RWPE2 (cell line): ENCODE results near the gene FHOD3.

Source experiments
- ATAC-seq: fragments of 200-7000 bp; cut with Tn5 transposase; 3 replicates; pipeline ENCODE4 v1.9.1; 2021; ENCODE audit warnings: low read depth
- DNase-seq: peaks from one replicate; pipeline ENCODE4 v3.0.0-alpha.2; 2020; ENCODE audit warnings: low spot score
- H3K27ac ChIP-seq: fragments of 450-650 bp; 2 replicates; pipeline ENCODE4 v1.5.1; 2017; ENCODE audit warnings: mild to moderate bottlenecking; ENCODE audit not compliant: poor library complexity, severe bottlenecking
- H3K27me3 ChIP-seq: fragments of 250-450 bp; sonication (Bioruptor Pico); 2 replicates; pipeline ENCODE4 v1.5.1; 2021; ENCODE audit warnings: mild to moderate bottlenecking, moderate library complexity; ENCODE audit not compliant: insufficient read depth, poor library complexity, severe bottlenecking
- H3K36me3 ChIP-seq: fragments of 250-450 bp; sonication (Bioruptor Pico); 2 replicates; pipeline ENCODE4 v1.5.1; 2020; ENCODE audit warnings: low read depth, mild to moderate bottlenecking, moderate library complexity
- H3K4me1 ChIP-seq: fragments of 250-450 bp; sonication (Bioruptor Pico); 2 replicates; pipeline ENCODE4 v1.5.1; 2021; ENCODE audit warnings: mild to moderate bottlenecking, moderate library complexity; ENCODE audit not compliant: insufficient read depth, poor library complexity, severe bottlenecking
- H3K4me3 ChIP-seq: fragments of 250-450 bp; sonication (Bioruptor Pico); 2 replicates; pipeline ENCODE4 v1.5.1; 2021; ENCODE audit warnings: mild to moderate bottlenecking, moderate library complexity; ENCODE audit not compliant: severe bottlenecking
- H3K9me3 ChIP-seq: fragments of 250-450 bp; sonication (Bioruptor Pico); 2 replicates; pipeline ENCODE4 v1.5.1; 2021; ENCODE audit warnings: mild to moderate bottlenecking, moderate library complexity; ENCODE audit not compliant: severe bottlenecking
- TF ChIP-seq, protein P1 (sequence below): fragments of 450-650 bp; IDR thresholded peaks from one replicate; pipeline ENCODE4 v1.5.1; 2017; ENCODE audit warnings: mild to moderate bottlenecking, moderate library complexity; ENCODE audit not compliant: poor library complexity, severe bottlenecking

Gene FHOD3

GRCh38 chr18:36446059-36446458, 148.5 kb downstream of the FHOD3 start:
- H3K4me1 ChIP-seq: peaks cover 16% of the 10 kb centered on the region
- H3K9me3 ChIP-seq: no peaks in the 10 kb centered on the region
- TF ChIP-seq, protein P1, sequence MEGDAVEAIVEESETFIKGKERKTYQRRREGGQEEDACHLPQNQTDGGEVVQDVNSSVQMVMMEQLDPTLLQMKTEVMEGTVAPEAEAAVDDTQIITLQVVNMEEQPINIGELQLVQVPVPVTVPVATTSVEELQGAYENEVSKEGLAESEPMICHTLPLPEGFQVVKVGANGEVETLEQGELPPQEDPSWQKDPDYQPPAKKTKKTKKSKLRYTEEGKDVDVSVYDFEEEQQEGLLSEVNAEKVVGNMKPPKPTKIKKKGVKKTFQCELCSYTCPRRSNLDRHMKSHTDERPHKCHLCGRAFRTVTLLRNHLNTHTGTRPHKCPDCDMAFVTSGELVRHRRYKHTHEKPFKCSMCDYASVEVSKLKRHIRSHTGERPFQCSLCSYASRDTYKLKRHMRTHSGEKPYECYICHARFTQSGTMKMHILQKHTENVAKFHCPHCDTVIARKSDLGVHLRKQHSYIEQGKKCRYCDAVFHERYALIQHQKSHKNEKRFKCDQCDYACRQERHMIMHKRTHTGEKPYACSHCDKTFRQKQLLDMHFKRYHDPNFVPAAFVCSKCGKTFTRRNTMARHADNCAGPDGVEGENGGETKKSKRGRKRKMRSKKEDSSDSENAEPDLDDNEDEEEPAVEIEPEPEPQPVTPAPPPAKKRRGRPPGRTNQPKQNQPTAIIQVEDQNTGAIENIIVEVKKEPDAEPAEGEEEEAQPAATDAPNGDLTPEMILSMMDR: no peak
- ATAC-seq (peak; percentile 68), DNase-seq (no peak)
- H3K27ac ChIP-seq: no peak overlapping the region
- no peaks in the 10 kb centered on the region for H3K36me3 ChIP-seq
- no peak overlapping the region for H3K4me3 ChIP-seq
- H3K27me3 ChIP-seq: no peaks in the 10 kb centered on the region

GRCh38 chr18:36448384-36449290, 151.1 kb downstream of the FHOD3 start:
- ATAC-seq (no peak), DNase-seq (no peak)
- Histone ChIP-seq H3K27me3 (no peaks in the 10 kb centered on the region), H3K4me1 (peaks cover 10% of the 10 kb centered on the region), H3K4me3 (no peak overlapping the region), H3K27ac (no peak overlapping the region), H3K36me3 (no peaks in the 10 kb centered on the region), H3K9me3 (no peaks in the 10 kb centered on the region)
- TF ChIP-seq, protein P1: no peak

- DNase-seq (no peak), ATAC-seq (no peak)
- H3K27me3 ChIP-seq: no peaks in the 10 kb centered on the region
- H3K4me3 ChIP-seq: no peak overlapping the region
- H3K4me1 ChIP-seq: peaks cover 18% of the 10 kb centered on the region
- no peaks in the 10 kb centered on the region for H3K36me3 ChIP-seq
- H3K27ac ChIP-seq: no peak overlapping the region
- no peaks in the 10 kb centered on the region for H3K9me3 ChIP-seq
- TF ChIP-seq, protein P1: no peak
Observed at GRCh38 chr18:36449451-36449850, 151.9 kb downstream of the FHOD3 start.

DNA sequence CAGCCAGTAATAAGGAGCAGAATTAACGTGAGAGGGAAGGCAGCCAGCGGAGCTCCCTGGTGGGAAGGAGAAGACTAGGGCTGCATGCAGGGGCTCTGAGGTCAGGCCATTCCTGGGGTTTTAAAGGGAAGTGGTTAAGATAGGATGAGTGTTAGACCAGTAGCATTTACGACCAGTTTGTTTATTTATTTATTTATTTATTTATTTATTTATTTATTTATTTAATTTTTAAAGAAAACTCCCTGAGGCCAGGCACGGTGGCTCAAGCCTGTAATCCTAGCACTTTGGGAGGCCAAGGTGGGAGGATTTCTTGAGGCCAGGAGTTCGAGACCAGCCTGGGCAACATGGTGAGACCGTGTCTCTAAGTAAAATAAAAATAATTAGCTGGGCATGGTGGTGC, 152.8 kb downstream of the FHOD3 start:
- H3K27ac ChIP-seq: no peak overlapping the region
- H3K9me3 ChIP-seq: no peaks in the 10 kb centered on the region
- H3K36me3 ChIP-seq: no peaks in the 10 kb centered on the region
- DNase-seq: no peak
- TF ChIP-seq, protein P1: no peak
- no peaks in the 10 kb centered on the region for H3K27me3 ChIP-seq
- peaks cover 25% of the 10 kb centered on the region for H3K4me1 ChIP-seq
- H3K4me3 ChIP-seq: no peak overlapping the region
- ATAC-seq: no peak
